NCI-H2107 treated with DMSO at 0.1 percent for 48 hours (cell line): ENCODE data around the gene TRIM73.
"Not testable (repeated sequence)": the region's sequence is repeated elsewhere in the genome, so short reads cannot be mapped to it uniquely, and the experiment has no call there.

ENCODE experiments used
- DNase-seq: peaks from one replicate; lab custom pipeline; 2025; ENCODE audit not compliant: unreplicated experiment; lab: John Stamatoyannopoulos, UW

TRIM73 gene

DNA sequence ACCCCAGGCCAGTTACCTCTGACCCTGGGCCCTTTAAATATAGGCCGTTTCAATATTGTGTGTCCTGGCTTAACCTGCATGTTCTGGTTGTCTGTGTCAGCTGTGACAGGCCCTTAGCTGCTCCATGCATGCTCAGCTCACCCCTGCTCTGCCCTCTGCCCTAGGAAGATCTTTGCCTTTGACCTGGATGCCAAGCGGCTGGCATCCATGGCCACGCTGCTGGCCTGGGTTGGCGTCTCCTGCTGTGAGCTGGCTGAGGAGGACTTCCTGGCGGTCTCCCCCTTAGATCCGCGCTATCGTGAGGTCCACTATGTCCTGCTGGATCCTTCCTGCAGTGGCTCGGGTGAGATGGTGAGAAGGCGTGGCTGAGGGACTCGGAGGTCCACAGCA lies 20.0 kb downstream of the TRIM73 start:
- not testable (repeated sequence) for DNase-seq

GRCh38 chr7:75415829-75416373 lies 20.5 kb downstream of the TRIM73 start:
- DNase-seq, result not testable (repeated sequence)

- DNase-seq, result not testable (repeated sequence)
Observed at GRCh38 chr7:75416787-75417186, 21.4 kb downstream of the TRIM73 start.

- not testable (repeated sequence) for DNase-seq
Observed at GRCh38 chr7:75418292-75418858, 22.9 kb downstream of the TRIM73 start.

GRCh38 chr7:75419210-75419609 lies 23.8 kb downstream of the TRIM73 start:
- DNase-seq, result not testable (repeated sequence)

GRCh38 chr7:75419693-75420092 lies 24.3 kb downstream of the TRIM73 start:
- not testable (repeated sequence) for DNase-seq

DNA sequence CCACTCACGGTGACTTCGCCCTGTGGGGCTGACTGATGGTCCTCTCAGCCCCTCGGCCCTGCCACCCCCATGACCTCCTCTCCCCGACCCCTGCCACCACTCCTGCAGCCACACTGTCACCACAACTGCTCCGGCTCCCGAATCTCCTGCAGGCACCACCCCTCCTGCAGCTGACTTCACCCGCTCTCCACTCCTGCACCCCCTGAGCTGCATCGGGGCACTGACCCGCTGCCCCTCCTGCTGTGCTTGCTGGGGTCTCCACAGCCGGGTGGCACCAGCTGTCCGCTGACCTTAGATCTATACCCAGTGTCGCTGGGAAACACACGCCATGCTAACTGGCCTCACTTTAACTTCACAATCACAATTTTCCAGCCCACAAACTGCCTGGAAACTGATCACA lies 24.7 kb downstream of the TRIM73 start:
- not testable (repeated sequence) for DNase-seq

DNA sequence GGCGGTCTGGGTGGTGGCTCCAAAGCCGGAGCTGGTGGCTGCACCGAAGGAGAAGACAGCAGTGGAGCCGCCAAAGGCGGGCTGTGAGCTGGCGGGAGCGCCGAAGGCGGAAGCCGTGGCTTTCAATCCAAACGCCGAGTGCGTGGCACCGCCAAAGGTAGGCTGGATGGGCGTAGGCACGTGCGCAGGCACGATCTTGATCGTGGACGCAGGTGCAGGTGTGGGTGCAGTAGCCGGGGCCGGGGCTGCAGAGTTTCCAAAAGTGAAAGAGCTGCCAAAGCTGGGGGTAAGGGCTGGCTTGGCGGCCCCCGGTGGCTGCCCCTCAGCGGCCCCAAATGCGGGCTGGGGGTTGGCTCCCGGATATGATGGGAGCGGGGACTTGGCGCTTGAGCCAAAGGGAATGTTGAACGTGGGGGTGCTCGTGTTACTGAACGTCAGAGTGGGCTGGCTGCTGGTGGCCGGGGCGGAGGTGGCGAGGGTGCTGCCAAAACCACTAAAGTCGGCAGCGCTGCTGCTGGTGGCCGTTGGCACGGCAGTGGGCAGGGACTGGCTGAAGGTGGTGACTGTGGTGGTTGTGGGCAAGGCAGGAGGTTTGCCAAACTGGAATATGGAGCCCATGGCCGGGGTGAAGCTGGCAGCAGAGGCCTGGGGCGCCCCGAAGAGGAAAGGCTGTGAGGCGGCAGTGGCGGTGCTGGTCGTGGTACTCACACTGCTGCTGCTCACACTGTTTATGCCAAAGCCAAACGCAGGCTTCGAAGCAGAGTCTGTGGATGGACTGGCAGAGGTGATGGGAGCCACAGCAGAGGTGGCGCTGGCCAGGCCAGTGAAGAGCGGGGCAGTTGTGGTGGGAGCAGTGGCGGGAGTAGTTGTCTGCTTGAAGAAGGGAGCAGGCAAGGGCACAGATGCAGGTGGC lies 26.6 kb downstream of the TRIM73 start:
- not testable (repeated sequence) for DNase-seq

DNA sequence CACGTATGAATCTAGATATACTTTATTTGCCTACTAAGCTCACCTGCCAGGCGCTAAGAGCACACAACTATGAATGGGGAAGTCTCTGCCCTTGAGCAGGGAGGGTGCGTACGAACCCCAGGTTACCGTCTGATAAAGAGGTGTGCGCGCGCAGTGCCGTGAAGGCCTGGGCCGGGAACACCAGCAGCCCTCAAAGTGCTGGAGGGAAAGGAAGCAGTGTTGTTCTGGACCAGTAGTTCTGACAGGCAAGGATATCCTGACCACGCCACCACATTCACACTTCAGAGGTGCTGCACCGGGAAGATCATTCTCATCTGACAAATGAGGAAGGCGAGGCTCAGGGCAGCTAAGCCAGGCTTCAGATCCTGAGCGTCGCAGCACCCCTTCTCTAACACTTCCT lies 28.1 kb downstream of the TRIM73 start:
- not testable (repeated sequence) for DNase-seq

DNA sequence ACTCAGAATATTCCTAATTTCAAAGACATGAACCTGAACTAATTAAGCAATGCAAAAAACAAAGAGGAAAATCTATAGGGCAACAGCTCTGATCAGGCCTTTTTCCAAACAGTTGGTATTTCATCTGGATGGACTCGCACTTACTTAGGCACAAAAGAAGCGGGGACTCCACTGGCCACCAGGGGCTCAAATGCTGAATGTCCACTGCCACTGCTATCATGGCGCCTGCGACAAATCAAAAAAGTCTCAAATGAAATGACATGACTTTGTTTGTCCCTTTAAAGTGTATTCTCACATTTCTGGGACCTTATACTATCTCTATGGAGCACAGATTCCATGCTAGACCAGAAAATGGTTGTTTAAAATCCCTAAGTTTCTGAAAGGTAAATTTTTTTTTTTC lies 43.6 kb downstream of the TRIM73 start:
- not testable (repeated sequence) for DNase-seq

DNA sequence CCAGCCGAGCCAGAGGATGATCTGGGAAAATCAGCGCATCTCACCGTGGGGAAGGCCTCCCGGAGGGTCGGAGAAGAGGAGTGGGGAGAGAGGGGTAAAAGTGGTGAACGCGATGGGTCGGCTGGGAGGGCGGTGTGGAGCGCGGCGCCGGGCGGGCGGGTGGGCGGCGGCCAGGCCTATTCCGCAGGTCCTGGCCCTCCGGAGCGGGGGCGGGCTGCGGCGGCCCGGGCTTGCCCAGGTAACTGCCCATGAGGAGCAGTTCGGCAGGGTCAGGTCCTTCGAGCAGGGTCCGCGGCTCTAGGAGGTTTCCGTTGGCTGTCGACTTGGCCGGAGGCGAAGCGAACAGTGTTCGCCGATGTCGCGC lies 46.7 kb downstream of the TRIM73 start:
- not testable (repeated sequence) for DNase-seq

GRCh38 chr7:75442465-75443111 lies 47.2 kb downstream of the TRIM73 start:
- not testable (repeated sequence) for DNase-seq

DNA sequence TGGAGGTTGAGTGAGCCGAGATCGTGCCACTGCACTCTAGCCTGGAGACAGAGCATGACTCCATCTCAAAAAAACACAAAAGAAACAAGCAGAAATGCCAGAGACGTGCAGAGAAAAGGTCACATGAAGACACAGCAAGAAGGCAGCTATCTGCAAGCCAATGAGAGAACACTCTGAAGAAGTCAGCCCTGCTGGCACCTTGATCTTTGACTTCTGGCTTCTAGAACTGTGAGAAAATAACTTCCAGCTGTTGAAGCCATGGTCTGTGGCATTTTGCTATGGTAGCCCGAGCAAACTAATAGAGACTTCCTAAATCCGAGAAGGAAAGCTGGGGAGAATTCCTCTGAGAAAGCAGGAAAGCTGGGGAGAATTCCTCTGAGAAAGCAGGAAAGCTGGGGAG lies 54.5 kb downstream of the TRIM73 start:
- DNase-seq, result not testable (repeated sequence)

GRCh38 chr7:75452494-75452955 lies 57.1 kb downstream of the TRIM73 start:
- not testable (repeated sequence) for DNase-seq
